Measurements from ENCODE around the gene ACP6.

Gene ACP6

DNA sequence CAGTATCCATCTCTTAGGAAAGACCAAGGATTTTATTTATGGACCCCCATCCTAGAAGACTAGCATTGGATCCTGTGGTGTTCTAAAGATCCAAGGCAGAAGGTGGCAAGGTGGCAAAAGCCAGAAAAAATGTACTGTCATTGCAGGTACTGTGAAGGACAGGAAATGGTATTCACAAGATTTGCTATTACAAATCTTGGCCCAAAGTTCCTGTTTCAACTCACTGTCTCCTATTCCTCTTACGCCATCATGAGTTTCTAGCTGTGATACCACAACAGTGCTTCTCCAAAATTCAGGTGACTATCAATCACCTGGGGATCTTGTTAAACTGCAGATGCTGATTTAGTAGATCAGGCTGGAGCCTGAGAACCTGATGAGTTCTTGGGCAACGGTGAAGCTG, 21.4 kb downstream of the ACP6 start:
- DNase-seq = no peak

DNA sequence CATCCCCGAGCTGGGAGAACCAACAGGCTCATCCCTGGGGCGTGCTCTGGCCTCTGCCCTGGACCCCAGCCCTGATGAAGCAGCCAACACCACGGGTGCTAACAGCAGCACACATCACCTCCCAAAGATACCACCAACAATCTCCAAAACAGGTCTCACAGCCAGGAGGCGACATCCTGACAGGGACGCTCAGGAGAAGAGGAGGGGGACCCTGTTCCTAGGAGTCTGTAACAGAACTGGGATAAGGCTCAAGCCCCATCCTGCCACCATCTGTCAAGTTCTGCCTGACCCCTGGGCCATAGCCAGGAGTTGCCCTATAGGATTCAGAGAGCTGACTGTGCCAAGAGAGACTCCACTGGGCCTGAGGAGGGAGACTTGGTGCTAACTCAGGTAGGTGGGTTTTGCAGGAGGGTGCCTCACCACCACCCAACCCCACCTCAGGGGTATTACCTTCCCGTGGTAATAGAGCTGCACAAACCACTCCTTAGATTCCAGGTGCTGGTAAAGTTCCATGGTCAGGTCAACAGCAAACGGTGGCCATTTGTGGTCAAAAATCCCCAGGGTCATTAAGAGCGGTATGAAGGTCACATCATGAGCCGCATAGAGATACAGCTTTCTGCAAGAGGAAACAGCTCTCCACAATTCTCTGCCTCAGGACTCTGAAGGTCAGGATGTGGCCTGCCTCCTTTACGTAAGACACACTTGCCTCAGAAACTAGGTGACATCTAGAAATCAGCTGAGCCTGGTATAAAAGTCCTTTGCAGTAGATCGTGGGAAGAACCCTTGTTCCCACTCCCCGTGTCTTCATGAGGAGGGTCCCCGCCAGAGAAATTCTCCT, 22.3 kb downstream of the ACP6 start:
- no peak for DNase-seq

DNA sequence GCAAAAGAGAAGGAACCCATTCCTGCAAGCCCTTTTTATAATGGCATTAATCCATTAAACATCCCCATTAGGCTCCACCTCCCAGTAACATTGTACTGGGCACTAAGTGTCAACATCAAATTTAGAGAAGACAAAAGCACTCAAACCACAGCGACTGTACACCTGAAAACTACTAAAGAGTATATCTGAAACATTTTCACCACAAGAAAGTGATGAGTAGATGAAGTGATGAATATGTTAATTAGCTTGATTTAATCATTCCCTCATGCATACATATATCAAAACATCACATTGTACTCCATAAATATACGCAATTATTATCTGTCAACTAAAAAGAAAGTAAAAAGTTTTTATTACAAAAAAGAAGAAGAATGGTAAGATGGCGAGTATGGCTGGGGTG, 26.4 kb downstream of the ACP6 start:
- DNase-seq = no peak

- DNase-seq = peak; percentile 42
These were observed 28.4 kb downstream of the ACP6 start for GRCh38 chr1:147641695-147642592.

GRCh38 chr1:147641291-147641690, 29.0 kb downstream of the ACP6 start:
- no peak for DNase-seq

DNA sequence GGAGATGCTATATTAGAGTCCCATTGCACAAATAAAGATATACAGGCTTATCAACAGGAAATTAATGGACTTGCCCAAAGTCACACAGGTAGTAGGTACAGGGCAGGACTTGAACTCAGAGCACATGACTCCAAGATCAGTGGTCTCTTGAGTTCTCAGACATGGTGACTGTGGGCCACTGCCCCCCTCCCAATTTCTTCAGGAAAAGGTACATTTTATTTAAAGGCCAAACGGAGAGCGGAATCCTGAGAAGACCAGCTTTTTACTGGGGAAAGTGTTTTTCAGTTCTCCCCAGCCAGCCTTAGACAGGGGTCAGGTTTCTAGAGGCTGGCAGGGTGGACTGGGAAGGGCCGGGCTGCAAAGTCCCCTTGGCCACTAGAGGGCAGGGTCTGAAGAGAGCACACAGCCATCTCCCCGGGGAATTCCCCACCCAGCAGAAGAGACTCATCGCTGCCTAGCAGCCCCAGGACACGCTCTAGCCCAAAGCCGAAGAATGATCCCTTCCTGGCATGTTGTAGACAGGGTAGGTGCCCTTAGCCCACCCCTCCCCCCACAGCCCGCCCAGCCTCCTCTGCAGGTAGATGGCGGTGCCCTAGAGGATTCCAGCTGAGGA, 29.7 kb downstream of the ACP6 start:
- DNase-seq = peak; percentile 62

DNA sequence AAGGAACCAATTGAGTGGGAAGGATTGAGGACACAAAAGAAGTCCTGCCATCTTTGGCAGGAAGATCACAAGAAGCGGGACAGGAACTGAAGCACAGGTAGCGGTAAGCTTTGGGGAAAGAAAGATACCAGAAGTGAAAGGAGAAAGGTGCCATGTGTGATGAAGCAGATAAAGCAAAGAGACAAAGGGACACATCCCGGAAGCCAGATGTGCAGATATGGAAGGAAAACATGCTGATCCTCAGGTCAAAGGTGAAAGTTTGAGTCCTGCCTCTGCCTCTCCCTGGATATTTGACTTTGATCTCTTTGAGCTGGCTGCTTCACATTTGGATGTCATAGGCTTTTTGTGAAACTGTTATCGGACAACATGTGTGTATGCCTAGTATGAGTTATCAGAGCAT, 34.0 kb downstream of the ACP6 start:
- no peak for DNase-seq

DNA sequence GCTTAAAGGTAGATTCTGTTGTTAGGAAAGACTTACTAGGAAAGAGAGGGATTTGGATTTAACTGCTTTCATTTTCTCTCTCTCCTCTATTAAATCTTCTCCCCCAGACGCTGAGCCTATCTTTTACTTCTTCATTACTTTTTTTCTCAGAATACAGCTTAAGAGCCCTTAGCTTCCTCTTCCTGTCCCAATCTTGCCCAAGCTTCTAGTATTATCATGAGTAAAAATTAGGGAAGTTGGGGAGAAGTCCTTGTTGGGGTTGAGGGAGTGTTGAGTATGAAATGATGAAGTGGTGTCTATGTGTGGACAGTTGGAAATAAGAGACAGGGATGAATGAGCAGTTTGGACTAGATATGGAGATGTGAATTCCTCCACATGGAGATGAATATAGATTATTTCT, 35.0 kb downstream of the ACP6 start:
- DNase-seq = no peak

DNA sequence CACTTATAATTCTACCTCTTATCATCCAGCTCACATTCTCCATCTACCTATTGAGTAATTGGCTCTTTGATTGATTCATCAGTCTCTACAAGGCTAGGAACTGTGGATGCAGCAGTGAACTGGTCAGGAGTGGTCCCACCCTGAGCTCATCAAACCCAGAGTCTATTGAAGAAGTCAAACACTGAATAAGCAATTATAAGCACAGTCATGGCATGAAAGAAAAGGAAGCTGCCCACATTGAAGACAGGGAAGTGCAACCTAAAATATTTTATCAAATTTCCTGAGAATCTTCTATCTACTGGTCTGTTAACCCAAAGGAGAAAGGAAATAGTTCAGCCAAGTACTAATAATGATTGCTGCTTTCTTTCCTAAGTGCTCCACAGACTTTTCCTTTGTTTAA, 35.7 kb downstream of the ACP6 start:
- DNase-seq = no peak

DNA sequence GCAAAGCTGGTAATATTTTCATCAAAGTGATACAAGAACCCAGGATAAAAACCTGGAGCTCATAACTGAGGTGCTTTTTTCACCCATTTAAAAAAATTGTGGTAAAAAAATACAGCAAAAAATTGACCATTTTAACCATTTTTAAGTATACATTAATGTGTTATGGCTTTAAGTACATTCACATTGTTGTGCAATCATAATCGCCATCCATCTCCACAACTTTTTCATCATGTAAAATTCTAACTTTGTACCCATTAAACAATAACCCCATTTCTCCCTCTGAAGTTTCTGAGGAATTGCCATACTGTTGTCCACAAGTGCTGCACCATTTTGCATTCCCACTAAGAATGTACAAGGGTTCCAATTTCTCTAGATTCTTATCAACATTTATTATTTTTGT, 36.6 kb downstream of the ACP6 start:
- no peak for DNase-seq

DNA sequence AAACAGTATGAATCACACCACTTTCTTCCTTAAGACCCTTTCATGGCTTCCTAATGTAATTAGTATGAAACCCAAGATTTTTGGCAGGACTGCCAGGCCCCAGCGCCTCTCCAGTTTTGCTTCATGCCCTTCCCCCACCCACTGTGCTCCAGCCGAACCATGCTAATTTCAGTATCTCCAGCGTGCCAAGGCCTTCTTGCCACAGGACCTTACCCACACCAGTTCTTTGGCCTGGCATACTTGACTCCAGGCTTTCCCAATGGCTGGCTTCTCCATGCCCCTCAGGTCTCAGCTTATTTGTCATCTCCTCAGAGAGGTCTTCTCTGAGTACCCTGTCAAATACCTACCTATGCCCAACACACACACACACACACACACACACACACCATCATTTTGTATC, 38.5 kb downstream of the ACP6 start:
- DNase-seq = no peak

DNA sequence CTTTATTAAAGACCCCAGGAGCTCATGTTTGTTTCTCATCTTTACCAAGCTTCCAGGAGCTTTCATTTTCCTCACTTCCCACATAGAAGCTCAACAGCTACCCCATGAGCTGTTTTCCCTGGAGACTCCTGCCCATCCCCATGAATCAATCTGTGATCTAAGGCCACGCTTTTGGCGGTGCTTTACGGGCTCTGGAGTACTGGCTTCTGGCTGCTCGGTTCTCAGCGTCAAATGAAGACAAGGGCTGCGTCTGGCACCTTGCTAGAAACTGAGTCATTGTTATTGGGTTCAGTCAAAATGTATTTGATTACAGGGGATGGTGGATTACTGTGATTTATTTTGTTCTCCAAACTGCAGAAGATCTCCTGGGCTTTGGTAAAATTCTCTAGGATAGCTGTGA, 39.9 kb downstream of the ACP6 start:
- DNase-seq = no peak

DNA sequence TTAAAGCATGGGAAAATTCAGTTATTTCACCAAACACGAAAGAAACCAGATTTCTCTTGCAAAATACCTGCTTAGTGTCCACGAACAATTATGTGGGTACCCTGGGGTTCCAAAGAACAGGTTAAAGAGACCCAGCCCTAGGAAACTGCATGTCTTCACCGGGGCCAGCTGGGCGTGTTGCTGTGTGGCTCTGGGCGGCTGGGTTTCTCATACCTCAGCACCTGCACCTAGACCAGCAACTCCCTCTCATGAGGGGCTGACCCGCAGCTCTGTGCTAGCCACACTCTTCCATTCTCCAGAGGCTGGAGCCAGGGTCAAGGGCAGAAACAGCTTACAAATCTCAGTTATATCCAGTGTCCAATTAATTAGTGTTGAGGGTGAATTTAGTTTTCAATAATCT, 40.3 kb downstream of the ACP6 start:
- no peak for DNase-seq

GRCh38 chr1:147628441-147628840, 41.9 kb downstream of the ACP6 start:
- no peak for DNase-seq

GRCh38 chr1:147627435-147628110, 42.8 kb downstream of the ACP6 start:
- DNase-seq = peak; percentile 13

DNA sequence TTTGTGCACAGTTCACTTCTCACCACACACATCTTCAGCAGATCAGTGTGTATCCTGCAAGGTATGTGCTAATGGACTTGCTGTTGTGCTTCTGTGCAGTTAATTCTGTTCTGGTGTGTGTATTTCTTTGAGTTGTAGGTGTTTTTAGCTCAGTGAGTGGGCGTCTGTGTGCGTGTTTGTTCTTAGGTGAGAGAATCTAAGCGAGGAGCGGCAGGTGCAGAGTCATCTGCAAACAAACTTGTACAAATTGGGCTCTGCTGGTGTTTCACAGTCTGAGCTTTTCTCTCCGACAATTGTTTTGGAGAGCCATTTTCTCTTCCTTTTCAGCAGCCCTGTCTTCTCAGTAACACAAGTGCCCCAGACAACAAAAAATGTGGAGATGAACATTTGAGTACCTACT, 43.6 kb downstream of the ACP6 start:
- no peak for DNase-seq

DNA sequence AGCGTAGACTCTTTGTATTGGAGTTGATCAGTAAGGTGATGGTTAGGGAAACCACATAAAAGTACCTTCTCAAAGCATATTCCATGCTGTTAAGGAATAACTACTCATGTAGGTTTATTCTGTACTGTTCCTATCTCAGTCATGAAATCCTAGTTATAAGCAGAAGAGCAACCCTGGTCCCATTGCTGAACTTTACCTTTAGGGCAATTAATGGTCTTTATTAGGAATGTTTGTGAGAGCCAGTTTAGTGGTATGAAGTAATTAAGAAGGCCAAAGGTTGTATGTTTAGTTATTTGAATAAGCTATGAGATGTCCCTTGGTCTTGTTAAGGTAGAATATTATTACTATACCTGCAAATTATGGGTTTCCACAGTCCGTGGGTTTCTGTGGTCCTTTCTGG, 44.0 kb downstream of the ACP6 start:
- DNase-seq = no peak

GRCh38 chr1:147625362-147625995, 44.8 kb downstream of the ACP6 start:
- no peak for DNase-seq

DNA sequence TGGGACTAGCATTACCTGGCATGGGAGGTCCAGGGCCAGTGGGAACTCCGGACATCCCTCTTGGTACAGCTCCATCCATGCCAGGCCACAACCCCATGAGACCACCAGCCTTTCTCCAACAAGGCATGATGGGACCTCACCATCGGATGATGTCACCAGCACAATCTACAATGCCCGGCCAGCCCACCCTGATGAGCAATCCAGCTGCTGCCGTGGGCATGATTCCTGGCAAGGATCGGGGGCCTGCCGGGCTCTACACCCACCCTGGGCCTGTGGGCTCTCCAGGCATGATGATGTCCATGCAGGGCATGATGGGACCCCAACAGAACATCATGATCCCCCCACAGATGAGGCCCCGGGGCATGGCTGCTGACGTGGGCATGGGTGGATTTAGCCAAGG, 45.8 kb downstream of the ACP6 start:
- no peak for DNase-seq

GRCh38 chr1:147624011-147624410, 46.3 kb downstream of the ACP6 start:
- DNase-seq = no peak

DNA sequence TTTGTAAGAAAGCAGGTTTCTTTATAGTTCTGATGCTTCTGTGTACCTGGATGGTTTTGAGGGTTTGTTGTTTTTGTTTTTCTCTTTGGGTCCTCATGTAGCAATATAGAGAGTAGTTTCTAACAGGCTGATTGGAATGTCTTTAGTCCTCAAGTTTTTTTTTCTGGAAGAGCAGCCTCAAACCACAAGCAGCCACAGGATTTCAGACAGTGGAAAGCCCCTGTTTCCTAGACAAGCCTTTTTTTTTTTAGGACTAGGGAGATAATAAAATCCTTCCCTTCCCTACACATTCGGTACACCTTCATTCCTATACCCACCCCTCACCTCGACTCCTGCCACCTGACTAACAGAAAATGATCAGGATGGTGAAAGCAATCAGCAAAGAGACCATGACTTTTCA, 47.6 kb downstream of the ACP6 start:
- DNase-seq = no peak

GRCh38 chr1:147620543-147620942, 49.8 kb downstream of the ACP6 start:
- DNase-seq = no peak

DNA sequence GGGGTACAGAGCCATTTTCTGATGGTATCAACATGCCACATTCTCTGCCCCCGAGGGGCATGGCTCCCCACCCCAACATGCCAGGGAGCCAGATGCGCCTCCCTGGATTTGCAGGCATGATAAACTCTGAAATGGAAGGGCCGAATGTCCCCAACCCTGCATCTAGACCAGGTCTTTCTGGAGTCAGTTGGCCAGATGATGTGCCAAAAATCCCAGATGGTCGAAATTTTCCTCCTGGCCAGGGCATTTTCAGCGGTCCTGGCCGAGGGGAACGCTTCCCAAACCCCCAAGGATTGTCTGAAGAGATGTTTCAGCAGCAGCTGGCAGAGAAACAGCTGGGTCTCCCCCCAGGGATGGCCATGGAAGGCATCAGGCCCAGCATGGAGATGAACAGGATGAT, 50.6 kb downstream of the ACP6 start:
- no peak for DNase-seq

Measured in NCI-H2107 (cell line).